SK-N-SH treated with all-trans-retinoic acid at 6 μM for 48 hours (cell line): ENCODE data around the gene OR2AT4.

Source experiments
- ATAC-seq: fragments of 200-7000 bp; cut with Tn5 transposase; 3 replicates; pipeline ENCODE4 v1.9.1; 2020; ENCODE audit warnings: mild to moderate bottlenecking, moderate library complexity
- ARNTL ChIP-seq: fragments of 450-650 bp; formaldehyde crosslinking; IDR thresholded peaks from 2 replicates; pipeline ENCODE4 v1.5.0; 2020; ENCODE audit warnings: low read depth, mild to moderate bottlenecking, moderate library complexity, borderline replicate concordance
- BACH2 ChIP-seq: fragments of 250-450 bp; sonication (Bioruptor Pico); IDR thresholded peaks from 2 replicates; pipeline ENCODE4 v1.9.0; 2021; ENCODE audit warnings: mild to moderate bottlenecking, borderline replicate concordance
- CSDC2 ChIP-seq: fragments of 250-450 bp; sonication (Bioruptor Pico); IDR thresholded peaks from 2 replicates; pipeline ENCODE4 v1.5.0; 2020; ENCODE audit warnings: mild to moderate bottlenecking, moderate library complexity
- CSRNP3 ChIP-seq: fragments of 250-450 bp; sonication (Bioruptor Pico); IDR thresholded peaks from 2 replicates; pipeline ENCODE4 v1.5.1; 2021; ENCODE audit warnings: mild to moderate bottlenecking, moderate library complexity
- GLIS3 ChIP-seq: fragments of 250-450 bp; sonication (Bioruptor Pico); IDR thresholded peaks from 2 replicates; pipeline ENCODE4 v1.5.0; 2020; ENCODE audit warnings: mild to moderate bottlenecking, moderate library complexity
- ISL1 ChIP-seq: fragments of 250-450 bp; sonication (Bioruptor Pico); IDR thresholded peaks from 2 replicates; pipeline ENCODE4 v2.1.2; 2022; ENCODE audit warnings: mild to moderate bottlenecking, moderate library complexity
- OSR1 ChIP-seq: fragments of 250-450 bp; sonication (Bioruptor Pico); IDR thresholded peaks from 2 replicates; pipeline ENCODE4 v1.8.0; 2022; ENCODE audit warnings: moderate library complexity, mild to moderate bottlenecking, inconsistent platforms
- POU6F1 ChIP-seq: fragments of 250-450 bp; sonication (Bioruptor Pico); IDR thresholded peaks from 2 replicates; pipeline ENCODE4 v1.8.0; 2021; ENCODE audit warnings: low read depth, mild to moderate bottlenecking, moderate library complexity, borderline replicate concordance
- PPARA ChIP-seq: fragments of 250-450 bp; sonication (Bioruptor Pico); IDR thresholded peaks from 2 replicates; pipeline ENCODE4 v1.5.0; 2020; ENCODE audit warnings: mild to moderate bottlenecking, borderline replicate concordance
- RARB ChIP-seq: fragments of 250-450 bp; sonication (Bioruptor Pico); IDR thresholded peaks from 2 replicates; pipeline ENCODE4 v1.8.0; 2021; ENCODE audit warnings: mild to moderate bottlenecking, moderate library complexity
- SNAI2 ChIP-seq: fragments of 250-450 bp; sonication (Bioruptor Pico); IDR thresholded peaks from 2 replicates; pipeline ENCODE4 v1.5.0; 2020; ENCODE audit warnings: mild to moderate bottlenecking, moderate library complexity
- TCF4 ChIP-seq: fragments of 250-450 bp; sonication (Bioruptor Pico); IDR thresholded peaks from 2 replicates; pipeline ENCODE4 v1.8.0; 2021; ENCODE audit warnings: mild to moderate bottlenecking, moderate library complexity, borderline replicate concordance
- TOX ChIP-seq: fragments of 250-450 bp; sonication (Bioruptor Pico); IDR thresholded peaks from 2 replicates; pipeline ENCODE4 v1.8.0; 2021; ENCODE audit warnings: mild to moderate bottlenecking, moderate library complexity, borderline replicate concordance
- ZC3H10 ChIP-seq: fragments of 250-450 bp; sonication (Bioruptor Pico); IDR thresholded peaks from 2 replicates; pipeline ENCODE4 v1.5.1; 2021; ENCODE audit warnings: mild to moderate bottlenecking, moderate library complexity
- ZFP30 ChIP-seq: fragments of 450-650 bp; formaldehyde crosslinking; IDR thresholded peaks from 2 replicates; pipeline ENCODE4 v1.5.0; 2022; ENCODE audit warnings: mild to moderate bottlenecking, moderate library complexity
- ZNF565 ChIP-seq: fragments of 450-650 bp; formaldehyde crosslinking; conservative IDR thresholded peaks from 2 replicates; pipeline ENCODE4 v1.5.0; 2020; ENCODE audit warnings: low read depth, mild to moderate bottlenecking, moderate library complexity
- ZNF8 ChIP-seq: fragments of 450-650 bp; formaldehyde crosslinking; IDR thresholded peaks from 2 replicates; pipeline ENCODE4 v1.5.0; 2020; ENCODE audit warnings: mild to moderate bottlenecking, moderate library complexity
- TF ChIP-seq, protein P1 (sequence below): fragments of 250-450 bp; sonication (Bioruptor Pico); IDR thresholded peaks from 2 replicates; pipeline ENCODE4 v1.5.1; 2020; ENCODE audit warnings: low read depth, mild to moderate bottlenecking, moderate library complexity
- TF ChIP-seq, protein P2 (sequence below): fragments of 250-450 bp; sonication (Bioruptor Pico); IDR thresholded peaks from 2 replicates; pipeline ENCODE4 v1.8.0; 2020; ENCODE audit warnings: mild to moderate bottlenecking, moderate library complexity, borderline replicate concordance
- TF ChIP-seq, protein P3 (sequence below): fragments of 250-450 bp; sonication (Bioruptor Pico); IDR thresholded peaks from 2 replicates; pipeline ENCODE4 v1.5.0; 2020; ENCODE audit warnings: mild to moderate bottlenecking, moderate library complexity

The OR2AT4 gene

GRCh38 chr11:75096456-75097172 is at the start of gene OR2AT4:
Gene OR2AT4 (minus strand): TSS chr11:75096876.
- ATAC-seq: no peak
- no peak for TF ChIP-seq RARB (CRISPR knock-in tag)
- no peak for TF ChIP-seq ISL1
- no peak for TF ChIP-seq PPARA
- no peak for TF ChIP-seq OSR1
- TF ChIP-seq ZFP30 (CRISPR knock-in tag): no peak
- TF ChIP-seq BACH2 (CRISPR knock-in tag): no peak
- TF ChIP-seq, protein P1, sequence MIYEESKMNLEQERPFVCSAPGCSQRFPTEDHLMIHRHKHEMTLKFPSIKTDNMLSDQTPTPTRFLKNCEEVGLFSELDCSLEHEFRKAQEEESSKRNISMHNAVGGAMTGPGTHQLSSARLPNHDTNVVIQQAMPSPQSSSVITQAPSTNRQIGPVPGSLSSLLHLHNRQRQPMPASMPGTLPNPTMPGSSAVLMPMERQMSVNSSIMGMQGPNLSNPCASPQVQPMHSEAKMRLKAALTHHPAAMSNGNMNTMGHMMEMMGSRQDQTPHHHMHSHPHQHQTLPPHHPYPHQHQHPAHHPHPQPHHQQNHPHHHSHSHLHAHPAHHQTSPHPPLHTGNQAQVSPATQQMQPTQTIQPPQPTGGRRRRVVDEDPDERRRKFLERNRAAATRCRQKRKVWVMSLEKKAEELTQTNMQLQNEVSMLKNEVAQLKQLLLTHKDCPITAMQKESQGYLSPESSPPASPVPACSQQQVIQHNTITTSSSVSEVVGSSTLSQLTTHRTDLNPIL: no peak

DNA sequence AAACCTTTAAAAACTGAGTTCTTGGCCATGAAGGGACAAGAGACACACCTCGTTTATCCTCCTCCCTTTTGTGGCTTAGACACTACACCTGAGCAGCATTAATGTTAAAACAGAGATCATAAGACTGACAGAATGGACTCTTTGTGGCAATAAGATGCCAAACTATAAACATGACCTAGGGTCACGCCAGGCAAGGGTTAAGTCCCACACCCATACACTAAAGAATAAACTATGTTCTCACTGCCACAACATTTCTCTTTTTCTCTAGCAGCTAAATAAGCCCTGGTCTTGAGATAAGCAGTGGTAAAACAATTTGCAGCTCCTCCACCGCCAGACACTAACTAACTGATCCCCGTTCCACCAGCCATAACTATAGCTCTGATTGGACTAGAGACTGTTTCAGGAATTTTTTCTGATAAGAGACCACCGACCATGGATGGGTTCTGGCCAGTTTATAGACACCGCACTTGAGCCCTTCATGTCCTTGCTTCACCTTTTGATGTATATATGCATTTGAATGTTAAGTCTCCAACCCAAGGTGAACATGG is 49.4 kb upstream of the OR2AT4 start:
- TF ChIP-seq TOX (CRISPR knock-in tag) (no peak), ISL1 (no peak), POU6F1 (CRISPR knock-in tag) (no peak), GLIS3 (CRISPR knock-in tag) (no peak), RARB (CRISPR knock-in tag) (no peak), BACH2 (CRISPR knock-in tag) (no peak), ZNF565 (CRISPR knock-in tag) (no peak), TCF4 (no peak), CSRNP3 (CRISPR knock-in tag) (no peak), ZNF8 (CRISPR knock-in tag) (no peak), OSR1 (no peak), ZFP30 (CRISPR knock-in tag) (no peak), ARNTL (CRISPR knock-in tag) (no peak), ZC3H10 (CRISPR knock-in tag) (no peak), PPARA (no peak), CSDC2 (CRISPR knock-in tag) (no peak), SNAI2 (CRISPR knock-in tag) (no peak)
- TF ChIP-seq, protein P2, sequence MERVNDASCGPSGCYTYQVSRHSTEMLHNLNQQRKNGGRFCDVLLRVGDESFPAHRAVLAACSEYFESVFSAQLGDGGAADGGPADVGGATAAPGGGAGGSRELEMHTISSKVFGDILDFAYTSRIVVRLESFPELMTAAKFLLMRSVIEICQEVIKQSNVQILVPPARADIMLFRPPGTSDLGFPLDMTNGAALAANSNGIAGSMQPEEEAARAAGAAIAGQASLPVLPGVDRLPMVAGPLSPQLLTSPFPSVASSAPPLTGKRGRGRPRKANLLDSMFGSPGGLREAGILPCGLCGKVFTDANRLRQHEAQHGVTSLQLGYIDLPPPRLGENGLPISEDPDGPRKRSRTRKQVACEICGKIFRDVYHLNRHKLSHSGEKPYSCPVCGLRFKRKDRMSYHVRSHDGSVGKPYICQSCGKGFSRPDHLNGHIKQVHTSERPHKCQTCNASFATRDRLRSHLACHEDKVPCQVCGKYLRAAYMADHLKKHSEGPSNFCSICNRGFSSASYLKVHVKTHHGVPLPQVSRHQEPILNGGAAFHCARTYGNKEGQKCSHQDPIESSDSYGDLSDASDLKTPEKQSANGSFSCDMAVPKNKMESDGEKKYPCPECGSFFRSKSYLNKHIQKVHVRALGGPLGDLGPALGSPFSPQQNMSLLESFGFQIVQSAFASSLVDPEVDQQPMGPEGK (CRISPR knock-in tag): no peak
- TF ChIP-seq, protein P3, sequence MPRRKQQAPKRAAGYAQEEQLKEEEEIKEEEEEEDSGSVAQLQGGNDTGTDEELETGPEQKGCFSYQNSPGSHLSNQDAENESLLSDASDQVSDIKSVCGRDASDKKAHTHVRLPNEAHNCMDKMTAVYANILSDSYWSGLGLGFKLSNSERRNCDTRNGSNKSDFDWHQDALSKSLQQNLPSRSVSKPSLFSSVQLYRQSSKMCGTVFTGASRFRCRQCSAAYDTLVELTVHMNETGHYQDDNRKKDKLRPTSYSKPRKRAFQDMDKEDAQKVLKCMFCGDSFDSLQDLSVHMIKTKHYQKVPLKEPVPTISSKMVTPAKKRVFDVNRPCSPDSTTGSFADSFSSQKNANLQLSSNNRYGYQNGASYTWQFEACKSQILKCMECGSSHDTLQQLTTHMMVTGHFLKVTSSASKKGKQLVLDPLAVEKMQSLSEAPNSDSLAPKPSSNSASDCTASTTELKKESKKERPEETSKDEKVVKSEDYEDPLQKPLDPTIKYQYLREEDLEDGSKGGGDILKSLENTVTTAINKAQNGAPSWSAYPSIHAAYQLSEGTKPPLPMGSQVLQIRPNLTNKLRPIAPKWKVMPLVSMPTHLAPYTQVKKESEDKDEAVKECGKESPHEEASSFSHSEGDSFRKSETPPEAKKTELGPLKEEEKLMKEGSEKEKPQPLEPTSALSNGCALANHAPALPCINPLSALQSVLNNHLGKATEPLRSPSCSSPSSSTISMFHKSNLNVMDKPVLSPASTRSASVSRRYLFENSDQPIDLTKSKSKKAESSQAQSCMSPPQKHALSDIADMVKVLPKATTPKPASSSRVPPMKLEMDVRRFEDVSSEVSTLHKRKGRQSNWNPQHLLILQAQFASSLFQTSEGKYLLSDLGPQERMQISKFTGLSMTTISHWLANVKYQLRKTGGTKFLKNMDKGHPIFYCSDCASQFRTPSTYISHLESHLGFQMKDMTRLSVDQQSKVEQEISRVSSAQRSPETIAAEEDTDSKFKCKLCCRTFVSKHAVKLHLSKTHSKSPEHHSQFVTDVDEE (CRISPR knock-in tag): no peak
- TF ChIP-seq, protein P1: no peak
- TF ChIP-seq, all 23 proteins: peak for 0
- no peak for ATAC-seq
